BLaER1 (cell line): Measurements from ENCODE around the gene SHKBP1.

Experiments used
- H3K27ac ChIP-seq: shearing (Covaris generic); formaldehyde crosslinking; 2 replicates; pipeline ENCODE4 v1.8.1; 2022
- H3K27me3 ChIP-seq: shearing (Covaris generic); formaldehyde crosslinking; 2 replicates; pipeline ENCODE4 v1.8.1; 2022
- H3K36me3 ChIP-seq: shearing (Covaris generic); formaldehyde crosslinking; 2 replicates; pipeline ENCODE4 v1.8.1; 2022
- H3K4me1 ChIP-seq: shearing (Covaris generic); formaldehyde crosslinking; 2 replicates; pipeline ENCODE4 v1.8.1; 2022
- H3K4me2 ChIP-seq: shearing (Covaris generic); formaldehyde crosslinking; 2 replicates; pipeline ENCODE4 v1.8.1; 2022
- H3K4me3 ChIP-seq: shearing (Covaris generic); formaldehyde crosslinking; 2 replicates; pipeline ENCODE4 v1.8.1; 2022
- H3K9ac ChIP-seq: shearing (Covaris generic); formaldehyde crosslinking; 2 replicates; pipeline ENCODE4 v1.8.1; 2022
- H3K9me3 ChIP-seq: shearing (Covaris generic); formaldehyde crosslinking; 2 replicates; pipeline ENCODE4 v1.8.1; 2022
- H4K20me1 ChIP-seq: shearing (Covaris generic); formaldehyde crosslinking; 2 replicates; pipeline ENCODE4 v1.8.1; 2022
- Cebpa-rat ChIP-seq: shearing (Covaris generic); IDR thresholded peaks from 2 replicates; pipeline ENCODE4 v1.8.1; 2022

Gene SHKBP1

DNA sequence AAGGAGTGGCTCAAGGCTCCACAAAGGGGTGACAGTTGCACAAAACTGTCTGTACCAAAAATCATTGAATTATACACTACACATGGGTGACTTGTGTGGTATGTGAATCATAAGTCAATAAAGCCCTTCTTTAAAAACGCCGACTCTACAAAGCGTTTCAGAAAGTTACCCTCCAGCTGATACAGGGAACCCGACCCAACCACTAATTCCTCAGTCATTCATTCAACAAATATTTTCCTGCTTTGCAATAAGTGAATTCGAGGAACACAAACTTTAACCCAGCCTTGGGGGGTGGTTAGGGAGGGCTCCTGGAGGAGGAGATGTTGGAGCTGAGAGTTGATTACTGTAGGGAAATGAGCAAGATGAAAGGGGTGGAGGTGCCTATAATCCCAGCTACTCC is 56.5 kb downstream of the SHKBP1 start:
- Histone ChIP-seq H3K4me2 (no peak overlapping the region), H3K9me3 (no peaks in the 10 kb centered on the region), H3K4me3 (no peak overlapping the region), H3K9ac (no peak overlapping the region), H3K36me3 (peaks cover 32% of the 10 kb centered on the region), H4K20me1 (no peaks in the 10 kb centered on the region), H3K4me1 (peaks cover 15% of the 10 kb centered on the region), H3K27ac (no peak overlapping the region), H3K27me3 (no peaks in the 10 kb centered on the region)
- no peak for TF ChIP-seq Cebpa-rat

DNA sequence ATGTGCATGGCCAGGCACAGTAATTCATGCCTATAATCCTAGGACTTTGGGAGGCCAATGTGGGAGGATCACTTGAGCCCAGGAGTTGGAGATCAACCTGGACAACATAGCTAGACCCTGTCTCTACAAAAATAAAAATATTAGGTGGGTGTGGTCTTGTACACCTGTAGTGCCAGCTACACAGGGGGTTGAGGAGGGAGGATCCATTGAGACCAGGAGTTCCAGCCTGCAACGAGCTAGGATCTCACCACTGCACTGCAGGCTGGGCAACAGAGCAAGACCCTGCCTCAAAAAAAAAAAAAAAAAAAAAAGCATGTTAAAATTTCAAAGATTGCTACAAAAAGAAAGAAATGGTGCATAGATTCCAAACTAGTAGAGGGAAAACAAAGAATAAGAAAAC is 61.7 kb downstream of the SHKBP1 start:
- H3K4me1 ChIP-seq: peaks cover 32% of the 10 kb centered on the region
- H3K9me3 ChIP-seq: no peaks in the 10 kb centered on the region
- H4K20me1 ChIP-seq: no peaks in the 10 kb centered on the region
- no peaks in the 10 kb centered on the region for H3K36me3 ChIP-seq
- no peak overlapping the region for H3K27ac ChIP-seq
- H3K4me3 ChIP-seq: no peak overlapping the region
- H3K9ac ChIP-seq: no peak overlapping the region
- TF ChIP-seq Cebpa-rat: no peak
- H3K4me2 ChIP-seq: no peak overlapping the region
- no peaks in the 10 kb centered on the region for H3K27me3 ChIP-seq

DNA sequence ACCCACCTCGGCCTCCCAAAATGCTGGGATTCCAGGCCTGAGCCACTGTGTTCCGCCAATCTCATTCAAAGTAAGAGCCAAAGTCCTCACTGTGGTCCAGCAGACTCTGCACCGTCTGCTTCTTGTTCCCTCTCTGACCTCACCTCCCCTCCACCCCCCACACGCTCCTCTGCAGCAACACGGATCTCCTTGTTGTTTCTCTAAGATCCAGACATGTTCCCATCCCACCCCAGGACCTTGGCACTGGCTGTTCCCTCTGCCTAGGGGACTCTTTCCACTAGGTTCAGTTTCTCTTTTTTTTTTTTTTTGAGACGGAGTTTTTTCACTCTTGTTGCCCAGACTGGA is 62.9 kb downstream of the SHKBP1 start:
- no peak for TF ChIP-seq Cebpa-rat
- peaks cover 20% of the 10 kb centered on the region for H3K4me1 ChIP-seq
- no peaks in the 10 kb centered on the region for H3K9me3 ChIP-seq
- no peak overlapping the region for H3K4me2 ChIP-seq
- H3K36me3 ChIP-seq: no peaks in the 10 kb centered on the region
- H4K20me1 ChIP-seq: no peaks in the 10 kb centered on the region
- no peak overlapping the region for H3K27ac ChIP-seq
- no peak overlapping the region for H3K4me3 ChIP-seq
- no peak overlapping the region for H3K9ac ChIP-seq
- H3K27me3 ChIP-seq: no peaks in the 10 kb centered on the region

DNA sequence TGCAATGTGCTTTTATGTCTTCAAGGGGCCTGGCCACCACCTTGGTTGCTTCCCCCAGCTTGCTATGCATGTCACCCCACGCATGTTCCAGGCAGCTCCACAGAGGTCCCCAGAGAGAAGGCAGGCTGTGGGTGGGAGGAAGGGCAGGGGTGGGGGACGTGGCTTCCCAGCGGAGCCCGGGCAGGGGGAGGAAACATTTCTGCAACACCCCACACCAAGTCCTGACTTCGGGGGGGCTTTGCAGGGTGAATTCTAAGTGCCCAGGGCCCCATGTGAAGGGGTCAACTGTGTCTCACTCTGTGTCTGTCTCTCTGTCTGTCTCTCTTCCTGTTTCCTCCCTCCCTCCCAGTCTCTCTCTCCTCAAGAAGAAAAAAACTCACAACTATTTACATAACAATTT is 64.1 kb downstream of the SHKBP1 start:
- Histone ChIP-seq H3K9ac (0 out of 2 replicates have a peak overlapping the region, but pooled peaks have one; percentile 22), H3K27me3 (no peaks in the 10 kb centered on the region), H3K4me3 (peak overlapping the region; percentile 22; the same call in 1 of the 2 replicates), H3K4me2 (peak overlapping the region; percentile 71), H3K4me1 (peaks cover 20% of the 10 kb centered on the region), H3K36me3 (no peaks in the 10 kb centered on the region), H3K9me3 (no peaks in the 10 kb centered on the region), H3K27ac (peak overlapping the region; percentile 41), H4K20me1 (no peaks in the 10 kb centered on the region)
- no peak for TF ChIP-seq Cebpa-rat
